DOHH2 (cell line): ENCODE results near the gene DDN.

ENCODE experiments used
- H3F3A ChIP-seq: fragments of 200-600 bp; sonication (generic), shearing (Covaris generic); 2 replicates; pipeline ENCODE4 v1.6.0; 2016; ENCODE audit warnings: antibody characterized with exemption, mild to moderate bottlenecking; ENCODE audit not compliant: control insufficient read depth, insufficient read depth
- H3K27ac ChIP-seq: fragments of 200-600 bp; sonication (generic); 2 replicates; pipeline ENCODE4 v1.5.1; 2014; ENCODE audit warnings: low read depth, mild to moderate bottlenecking, low read length, moderate library complexity
- H3K27me3 ChIP-seq: fragments of 200-600 bp; sonication (generic); 2 replicates; pipeline ENCODE4 v1.6.1; 2014; ENCODE audit warnings: mild to moderate bottlenecking, low read length, mixed read lengths; ENCODE audit not compliant: control insufficient read depth
- H3K36me3 ChIP-seq: fragments of 200-600 bp; sonication (generic); 2 replicates; pipeline ENCODE4 v1.6.1; 2014; ENCODE audit warnings: mild to moderate bottlenecking, low read length, moderate library complexity, mixed read lengths; ENCODE audit not compliant: control insufficient read depth
- H3K4me1 ChIP-seq: fragments of 200-600 bp; sonication (generic); 2 replicates; pipeline ENCODE4 v1.6.1; 2014; ENCODE audit warnings: mild to moderate bottlenecking, low read length, mixed read lengths; ENCODE audit not compliant: control insufficient read depth
- H3K4me2 ChIP-seq: fragments of 200-600 bp; sonication (generic); 2 replicates; pipeline ENCODE4 v1.6.0; 2014; ENCODE audit warnings: mild to moderate bottlenecking, low read length, moderate library complexity
- H3K4me3 ChIP-seq: fragments of 200-600 bp; sonication (generic); 2 replicates; pipeline ENCODE4 v1.5.1; 2014; ENCODE audit warnings: mild to moderate bottlenecking, low read length, mixed read lengths
- H3K79me2 ChIP-seq: fragments of 200-600 bp; sonication (generic); 2 replicates; pipeline ENCODE4 v1.6.1; 2014; ENCODE audit warnings: mild to moderate bottlenecking, low read length, mixed read lengths; ENCODE audit not compliant: control insufficient read depth
- H3K9me2 ChIP-seq: fragments of 200-600 bp; sonication (generic); replicated peaks from 2 replicates; pipeline ENCODE4 v1.6.1; 2014; ENCODE audit warnings: mild to moderate bottlenecking, low read length, mixed read lengths; ENCODE audit not compliant: control insufficient read depth
- H3K9me3 ChIP-seq: fragments of 200-600 bp; sonication (generic); 2 replicates; pipeline ENCODE4 v1.6.1; 2014; ENCODE audit warnings: antibody characterized with exemption, low read length, mixed read lengths; ENCODE audit not compliant: control insufficient read depth, insufficient read depth
- H4K20me1 ChIP-seq: fragments of 200-600 bp; sonication (generic); 2 replicates; pipeline ENCODE4 v1.6.0; 2014; ENCODE audit warnings: low read depth, mild to moderate bottlenecking, antibody characterized with exemption, low read length, moderate library complexity; ENCODE audit not compliant: control insufficient read depth, insufficient read depth
- EZH2phosphoT487 ChIP-seq: fragments of 200-600 bp; sonication (generic); IDR thresholded peaks from 2 replicates; pipeline ENCODE4 v1.6.1; 2017; ENCODE audit warnings: borderline replicate concordance, mild to moderate bottlenecking, antibody characterized with exemption, low read length, moderate library complexity, mixed read lengths
- TF ChIP-seq, protein P1 (sequence below): fragments of 200-600 bp; sonication (generic); IDR thresholded peaks from one replicate; pipeline ENCODE4 v1.5.1; 2014; ENCODE audit warnings: antibody characterized with exemption, mild to moderate bottlenecking, low read depth, low read length; ENCODE audit not compliant: poor library complexity, severe bottlenecking

The DDN gene

DNA sequence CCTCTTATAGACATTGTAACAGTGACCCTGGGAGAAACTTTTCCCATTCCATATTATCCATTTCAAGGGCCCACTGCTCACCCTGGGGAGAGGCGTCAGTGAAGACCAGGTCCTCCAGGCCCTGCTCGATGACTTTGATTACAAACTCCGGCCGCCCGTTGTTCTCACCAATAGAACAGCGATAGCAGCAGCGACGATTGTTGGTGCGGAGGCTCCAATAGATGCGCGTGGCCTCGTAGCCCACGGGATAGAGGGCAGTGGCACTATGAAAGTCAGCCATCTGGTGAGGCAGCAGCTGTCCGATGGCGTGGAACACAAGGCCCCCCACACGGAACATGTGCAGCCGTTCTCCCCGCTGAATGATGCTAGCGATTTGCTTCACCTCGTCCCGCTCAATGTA is 26.9 kb upstream of the DDN start:
- no peaks in the 10 kb centered on the region for H4K20me1 ChIP-seq
- no peaks in the 10 kb centered on the region for H3K27me3 ChIP-seq
- no peak overlapping the region for H3K27ac ChIP-seq
- TF ChIP-seq EZH2phosphoT487, result no peak
- TF ChIP-seq, protein P1, sequence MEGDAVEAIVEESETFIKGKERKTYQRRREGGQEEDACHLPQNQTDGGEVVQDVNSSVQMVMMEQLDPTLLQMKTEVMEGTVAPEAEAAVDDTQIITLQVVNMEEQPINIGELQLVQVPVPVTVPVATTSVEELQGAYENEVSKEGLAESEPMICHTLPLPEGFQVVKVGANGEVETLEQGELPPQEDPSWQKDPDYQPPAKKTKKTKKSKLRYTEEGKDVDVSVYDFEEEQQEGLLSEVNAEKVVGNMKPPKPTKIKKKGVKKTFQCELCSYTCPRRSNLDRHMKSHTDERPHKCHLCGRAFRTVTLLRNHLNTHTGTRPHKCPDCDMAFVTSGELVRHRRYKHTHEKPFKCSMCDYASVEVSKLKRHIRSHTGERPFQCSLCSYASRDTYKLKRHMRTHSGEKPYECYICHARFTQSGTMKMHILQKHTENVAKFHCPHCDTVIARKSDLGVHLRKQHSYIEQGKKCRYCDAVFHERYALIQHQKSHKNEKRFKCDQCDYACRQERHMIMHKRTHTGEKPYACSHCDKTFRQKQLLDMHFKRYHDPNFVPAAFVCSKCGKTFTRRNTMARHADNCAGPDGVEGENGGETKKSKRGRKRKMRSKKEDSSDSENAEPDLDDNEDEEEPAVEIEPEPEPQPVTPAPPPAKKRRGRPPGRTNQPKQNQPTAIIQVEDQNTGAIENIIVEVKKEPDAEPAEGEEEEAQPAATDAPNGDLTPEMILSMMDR, result no peak
- H3K9me3 ChIP-seq, result no peaks in the 10 kb centered on the region
- H3K4me3 ChIP-seq, result no peak overlapping the region
- H3K79me2 ChIP-seq, result no peaks in the 10 kb centered on the region
- peaks cover 6% of the 10 kb centered on the region for H3F3A ChIP-seq
- H3K9me2 ChIP-seq, result no peaks in the 10 kb centered on the region
- no peak overlapping the region for H3K4me2 ChIP-seq
- no peaks in the 10 kb centered on the region for H3K4me1 ChIP-seq
- H3K36me3 ChIP-seq, result peaks cover 94% of the 10 kb centered on the region

DNA sequence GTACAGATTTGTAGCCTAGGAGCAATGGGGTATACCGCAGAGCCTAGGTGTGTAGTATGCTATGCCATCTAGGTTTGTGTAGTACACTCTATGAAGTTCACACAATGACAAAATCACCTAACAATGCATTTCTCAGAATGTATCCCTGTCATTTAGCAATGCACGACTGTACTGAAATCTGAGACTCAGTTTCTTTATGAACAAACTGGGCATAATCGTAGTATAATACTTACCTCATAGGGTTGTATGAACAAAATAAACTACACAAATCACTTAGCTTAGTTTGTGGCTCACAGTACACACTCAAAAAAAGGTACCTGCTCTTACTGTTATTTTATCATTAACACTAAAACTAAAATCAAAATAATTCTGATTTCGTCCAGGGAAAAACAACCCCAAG is 26.3 kb upstream of the DDN start:
- Histone ChIP-seq H3F3A (peaks cover 6% of the 10 kb centered on the region), H4K20me1 (no peaks in the 10 kb centered on the region), H3K36me3 (peaks cover 93% of the 10 kb centered on the region)

DNA sequence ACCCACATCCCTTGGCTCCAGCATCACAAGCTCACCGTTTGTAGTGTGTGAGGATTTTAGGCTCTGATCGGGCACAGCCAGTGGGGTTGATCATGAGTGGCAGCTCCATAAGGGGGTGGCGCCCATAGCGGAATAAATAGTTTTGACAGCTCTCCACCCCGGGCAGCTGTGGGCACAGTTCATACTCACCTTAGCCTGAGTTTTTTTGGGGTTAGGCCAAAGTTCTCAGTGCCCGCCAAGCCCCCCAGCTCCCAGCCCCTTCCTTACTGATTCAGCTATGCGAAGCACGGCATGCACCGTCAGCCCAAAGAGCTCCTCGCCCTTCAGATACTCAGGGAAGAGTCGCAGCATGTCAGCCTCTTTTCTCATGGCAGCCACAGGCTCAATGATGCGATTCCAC is 25.4 kb upstream of the DDN start:
- Histone ChIP-seq H3K9me3 (no peaks in the 10 kb centered on the region), H3K36me3 (peaks cover 84% of the 10 kb centered on the region)

More for the DNA sequence above, 26.3 kb upstream of the DDN start:
- H3K79me2 ChIP-seq, result no peaks in the 10 kb centered on the region
- H3K27ac ChIP-seq, result no peak overlapping the region
- peaks cover 3% of the 10 kb centered on the region; the same call in 1 of the 2 replicates for H3K4me1 ChIP-seq
- H3K27me3 ChIP-seq, result no peaks in the 10 kb centered on the region
- no peak overlapping the region for H3K4me3 ChIP-seq
- no peak overlapping the region for H3K4me2 ChIP-seq
- no peaks in the 10 kb centered on the region for H3K9me2 ChIP-seq
- H3K9me3 ChIP-seq, result no peaks in the 10 kb centered on the region
- TF ChIP-seq, protein P1, result no peak
- no peak for TF ChIP-seq EZH2phosphoT487

More for the DNA sequence above, 25.4 kb upstream of the DDN start:
- Histone ChIP-seq H3K4me2 (no peak overlapping the region), H3K4me1 (peaks cover 10% of the 10 kb centered on the region), H3K27ac (no peak overlapping the region), H4K20me1 (no peaks in the 10 kb centered on the region), H3K27me3 (no peaks in the 10 kb centered on the region), H3F3A (peaks cover 11% of the 10 kb centered on the region), H3K79me2 (no peaks in the 10 kb centered on the region), H3K9me2 (no peaks in the 10 kb centered on the region), H3K4me3 (no peak overlapping the region)
- no peak for TF ChIP-seq EZH2phosphoT487
- TF ChIP-seq, protein P1, result no peak
